CD4-positive, alpha-beta T cell treated with Interleukin-4 for 1 hour (primary cell): ENCODE measurements around the gene EFCAB6.

ENCODE experiments used
- DNase-seq, 2 donors: peaks; one replicate each; pipeline ENCODE4 v3.0.0-alpha.2; 2020 to 2022

EFCAB6 gene

GRCh38 chr22:43845981-43846380 lies 33.9 kb upstream of the EFCAB6 start:
- no peak for DNase-seq

DNA sequence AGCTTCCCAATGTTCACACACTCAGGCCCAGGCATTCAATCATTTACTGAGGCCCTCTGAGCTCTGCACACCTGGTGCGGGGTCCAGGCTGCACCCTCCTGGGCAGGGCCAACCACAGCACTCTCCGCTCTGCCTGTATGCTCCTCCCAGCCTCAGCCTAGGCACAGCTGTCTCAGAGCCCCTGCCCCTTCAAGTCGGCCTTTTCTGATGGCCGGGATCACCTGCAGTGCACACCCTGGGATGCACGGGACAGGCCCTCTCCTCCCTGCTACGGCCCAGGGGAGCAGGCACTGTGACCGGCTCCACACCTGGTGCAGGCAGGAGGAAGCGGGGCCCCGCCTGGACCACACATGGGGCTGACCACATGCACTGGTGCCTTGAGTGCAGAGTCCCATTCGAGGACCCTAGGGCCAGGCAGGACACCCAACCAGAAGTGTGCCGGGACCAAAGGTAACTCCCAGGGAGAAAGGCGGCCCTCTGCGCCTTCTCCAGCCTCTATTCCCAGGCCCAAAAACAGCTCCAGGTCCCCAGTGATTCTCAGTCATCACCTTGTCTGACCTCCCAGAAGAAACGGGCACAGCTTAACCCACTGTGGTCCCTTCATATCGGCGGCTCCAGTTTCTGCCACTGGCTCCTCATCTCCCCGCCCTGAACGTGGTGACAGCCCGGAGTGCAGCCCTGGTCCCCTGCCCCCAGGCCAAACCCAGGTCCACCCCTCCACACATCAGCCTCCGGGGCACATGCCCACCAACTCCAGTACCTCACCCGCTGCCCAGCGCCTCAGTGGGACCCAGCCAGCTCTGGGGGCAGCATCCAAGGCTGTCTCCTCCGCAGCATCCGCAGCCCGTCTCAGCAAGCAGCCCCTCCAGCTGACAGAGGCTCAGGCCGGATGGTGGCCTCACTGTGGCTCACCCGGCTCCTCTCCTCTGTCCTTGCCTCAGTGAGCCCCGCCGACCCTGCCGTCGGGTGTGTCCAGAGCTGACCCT lies 32.7 kb upstream of the EFCAB6 start:
- DNase-seq: no peak

GRCh38 chr22:43843783-43844530 lies 31.9 kb upstream of the EFCAB6 start:
- no peak for DNase-seq

GRCh38 chr22:43841742-43842141 lies 29.6 kb upstream of the EFCAB6 start:
- no peak for DNase-seq

DNA sequence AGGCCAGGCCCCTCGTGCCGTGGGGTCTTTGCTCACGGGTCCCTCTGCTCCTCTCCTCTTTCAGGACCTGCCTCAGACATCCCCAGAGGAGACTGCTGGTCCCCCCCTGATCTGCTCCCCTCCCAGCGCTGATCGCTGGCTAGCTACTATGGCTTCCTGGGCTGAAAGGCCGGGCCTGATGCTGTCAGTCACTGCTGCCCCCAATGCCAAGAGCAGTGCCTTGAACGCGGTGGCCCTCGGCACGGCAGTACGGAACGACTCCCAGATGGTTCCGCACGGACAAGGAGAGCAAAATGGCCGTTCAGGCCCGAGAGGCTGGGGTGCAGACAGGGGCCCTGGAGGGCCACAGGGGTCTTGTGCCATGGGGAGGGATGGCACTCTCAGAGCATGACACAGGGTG lies 28.7 kb upstream of the EFCAB6 start:
- DNase-seq: no peak

DNA sequence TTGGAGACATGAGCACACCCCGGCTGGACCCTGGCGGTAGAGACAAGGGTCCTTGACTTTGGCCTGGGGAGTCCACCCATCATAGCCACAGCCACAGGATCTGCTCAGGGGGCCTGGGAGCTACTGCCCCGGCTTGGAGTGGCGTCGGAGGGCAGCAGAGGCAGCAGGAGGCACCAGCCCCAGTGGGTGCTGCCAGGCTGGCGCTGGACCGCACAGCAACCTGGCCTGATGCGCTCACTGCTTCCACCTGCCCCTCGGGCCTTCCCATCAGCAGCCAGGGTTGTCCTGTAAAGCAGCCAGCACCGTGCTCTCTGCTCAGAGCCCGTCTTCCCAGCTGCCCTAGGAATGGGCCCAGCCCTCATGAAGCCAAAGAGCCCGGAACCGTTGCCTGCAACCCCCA lies 28.3 kb upstream of the EFCAB6 start:
- no peak for DNase-seq

DNA sequence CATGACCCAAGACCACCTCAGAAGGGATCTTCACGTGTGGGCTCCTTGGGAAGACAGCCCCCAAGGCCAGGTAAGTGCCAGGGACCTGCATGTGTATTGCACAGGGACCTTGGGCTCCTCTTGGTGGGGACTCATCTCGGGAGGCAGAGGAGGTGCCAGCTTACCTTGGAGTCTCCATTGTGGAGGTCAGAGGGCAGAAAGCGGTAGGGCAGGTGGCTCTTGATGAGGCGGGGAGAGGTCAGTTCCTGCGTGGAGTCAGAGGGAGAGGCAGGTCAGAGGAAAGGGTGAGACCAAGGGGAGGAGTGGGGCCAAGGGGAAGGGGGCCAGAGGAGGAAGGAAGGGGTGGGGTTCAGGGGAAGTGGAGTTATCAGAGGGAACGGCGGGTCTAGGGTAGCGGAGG lies 27.7 kb upstream of the EFCAB6 start:
- no peak for DNase-seq

DNA sequence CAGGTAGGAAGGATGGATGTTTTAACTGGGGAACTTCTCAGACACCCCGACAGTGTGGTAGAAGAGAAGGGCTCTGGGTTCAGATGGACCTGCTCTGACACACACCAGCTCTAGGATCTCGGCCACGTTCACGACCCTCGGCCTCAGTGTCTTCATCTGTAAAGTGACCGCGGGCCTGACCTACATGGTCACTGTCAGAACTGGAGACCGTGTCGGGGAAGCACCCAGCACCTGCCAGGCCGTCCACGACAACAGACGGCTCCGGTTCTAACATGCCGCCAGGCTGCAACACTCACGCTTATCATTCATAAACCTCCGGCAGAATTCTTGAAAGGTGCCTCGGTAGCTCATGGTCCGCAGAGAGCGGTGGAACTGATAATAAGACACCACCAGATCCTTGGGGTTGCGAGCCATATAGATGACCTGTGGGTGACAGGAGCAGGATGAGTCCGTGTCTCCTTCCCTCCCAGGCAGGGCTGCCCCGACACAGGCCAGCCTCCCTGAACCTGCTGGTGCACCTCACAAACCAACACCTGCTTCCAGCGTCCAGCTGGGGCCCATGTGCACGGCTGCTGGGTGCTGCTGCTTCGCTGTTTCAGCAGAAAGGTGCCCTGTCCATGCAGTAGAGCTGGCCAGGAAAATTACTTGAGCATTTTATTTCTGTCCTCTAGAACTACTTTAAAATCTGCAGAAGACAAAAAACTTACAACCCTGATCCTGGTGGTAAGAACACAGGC lies 26.6 kb upstream of the EFCAB6 start:
- DNase-seq: no peak

DNA sequence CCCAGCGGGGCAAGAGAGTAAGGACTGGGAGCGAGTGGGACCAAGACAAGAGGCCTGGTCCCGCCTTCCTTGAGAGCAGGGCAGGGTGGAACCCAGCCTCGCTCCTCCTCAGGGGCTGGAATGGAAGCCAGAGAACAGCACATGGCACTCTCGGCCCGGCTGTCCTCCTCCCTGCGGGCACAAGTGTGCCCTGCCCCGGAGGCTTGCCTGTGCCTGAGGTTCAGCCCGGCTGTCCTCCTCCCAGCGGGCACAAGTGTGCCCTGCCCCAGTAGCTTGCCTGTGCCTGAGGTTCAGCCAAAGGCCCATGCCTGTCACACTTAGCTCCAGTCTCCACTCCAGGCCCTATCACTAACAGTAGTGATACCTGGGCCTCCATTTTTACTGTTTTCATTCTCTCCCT lies 26.1 kb upstream of the EFCAB6 start:
- no peak for DNase-seq

DNA sequence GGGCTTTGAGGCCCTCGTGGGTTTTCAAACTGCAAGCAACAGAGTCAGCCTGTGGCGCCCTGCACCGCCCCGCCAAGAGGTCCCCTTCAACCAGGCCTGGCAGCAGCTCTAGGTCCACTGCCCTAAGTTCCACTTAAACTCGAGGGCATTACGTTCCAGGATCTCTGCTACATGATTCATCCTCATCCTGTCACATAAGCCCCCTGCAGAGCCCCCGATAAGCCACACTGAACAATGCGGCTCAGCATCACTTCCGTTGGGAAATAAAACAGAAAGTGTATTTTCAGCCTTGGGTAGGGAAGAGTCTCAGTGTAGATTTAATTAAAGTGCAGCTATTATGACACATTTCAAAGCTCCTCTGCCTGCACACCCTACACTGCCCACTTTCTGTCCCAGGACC lies 25.6 kb upstream of the EFCAB6 start:
- DNase-seq: no peak

- no peak for DNase-seq
These were observed 23.6 kb upstream of the EFCAB6 start for GRCh38 chr22:43835736-43836135.

- no peak for DNase-seq
These were observed 23.1 kb upstream of the EFCAB6 start for GRCh38 chr22:43835166-43835565.

GRCh38 chr22:43833286-43834240 lies 21.5 kb upstream of the EFCAB6 start:
- DNase-seq: no peak

GRCh38 chr22:43832393-43833265 lies 20.5 kb upstream of the EFCAB6 start:
- DNase-seq: no peak

DNA sequence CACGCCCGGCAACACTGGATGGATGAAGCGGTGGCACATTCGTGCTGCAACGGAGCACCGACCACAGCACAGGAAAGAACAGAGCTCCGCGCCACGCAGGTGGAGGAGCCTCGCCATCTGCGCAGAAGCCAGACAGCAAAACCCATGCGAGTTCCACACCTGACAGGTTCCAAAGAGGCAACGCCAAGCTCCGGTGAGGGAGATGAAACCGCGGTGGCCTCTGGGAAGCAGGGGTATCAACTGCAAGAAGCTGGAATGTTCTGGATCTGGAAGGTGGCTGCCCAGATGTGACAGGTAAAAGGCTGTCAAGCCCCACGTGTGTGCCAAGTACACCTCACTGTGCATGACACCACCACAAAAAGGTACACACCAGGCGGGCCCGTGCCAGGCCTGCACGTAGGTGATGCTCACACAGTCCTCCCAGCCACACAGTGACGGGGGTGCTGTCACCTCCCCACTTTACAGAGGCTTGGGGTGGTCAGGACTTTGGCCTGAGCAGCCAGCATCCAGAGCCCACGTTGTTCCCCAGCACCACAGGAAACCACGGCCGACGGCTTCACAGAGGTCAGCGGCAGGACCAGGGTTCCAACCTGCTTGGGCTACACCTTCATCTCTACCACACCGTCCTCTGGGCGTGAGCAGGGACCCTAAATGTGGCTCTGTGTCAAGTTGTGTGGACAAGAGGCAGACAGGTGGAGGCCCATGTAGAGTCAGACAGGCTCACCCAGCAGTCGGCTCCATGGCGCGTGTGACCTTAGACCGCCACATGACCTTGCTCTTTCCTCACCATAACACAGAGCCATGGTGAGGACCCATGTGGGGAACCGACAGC lies 19.7 kb upstream of the EFCAB6 start:
- no peak for DNase-seq

DNA sequence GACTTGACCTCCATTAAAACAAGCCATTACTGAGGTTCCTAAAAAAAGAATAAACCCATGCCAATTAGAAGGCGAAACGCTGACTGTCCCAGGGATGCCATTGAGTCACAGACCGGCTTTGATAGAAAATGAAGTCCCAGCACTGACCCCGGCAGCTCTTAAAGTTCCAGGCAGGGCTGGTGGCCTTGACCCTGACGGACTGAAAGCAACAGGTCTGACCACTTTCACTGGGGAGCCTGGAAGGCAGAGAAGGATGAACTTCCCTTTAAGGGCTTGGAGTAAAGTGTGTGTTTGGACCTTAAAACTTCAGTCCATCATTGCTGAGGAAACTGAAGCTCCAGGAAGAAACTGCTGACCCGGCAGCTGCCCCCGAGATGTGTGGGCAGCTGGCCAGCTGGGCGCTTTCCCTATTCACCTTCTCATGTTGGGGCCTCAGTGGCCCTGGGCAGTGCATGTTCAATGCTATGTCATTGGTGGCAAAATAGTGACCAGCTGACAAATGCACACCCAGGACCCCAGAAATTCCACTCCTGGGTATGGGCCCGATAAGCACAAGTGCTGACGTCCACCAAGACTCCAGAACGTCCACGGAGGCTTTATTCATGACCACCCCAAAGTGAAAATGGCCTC lies 18.9 kb upstream of the EFCAB6 start:
- DNase-seq: no peak

GRCh38 chr22:43829904-43830851 lies 18.1 kb upstream of the EFCAB6 start:
- no peak for DNase-seq

DNA sequence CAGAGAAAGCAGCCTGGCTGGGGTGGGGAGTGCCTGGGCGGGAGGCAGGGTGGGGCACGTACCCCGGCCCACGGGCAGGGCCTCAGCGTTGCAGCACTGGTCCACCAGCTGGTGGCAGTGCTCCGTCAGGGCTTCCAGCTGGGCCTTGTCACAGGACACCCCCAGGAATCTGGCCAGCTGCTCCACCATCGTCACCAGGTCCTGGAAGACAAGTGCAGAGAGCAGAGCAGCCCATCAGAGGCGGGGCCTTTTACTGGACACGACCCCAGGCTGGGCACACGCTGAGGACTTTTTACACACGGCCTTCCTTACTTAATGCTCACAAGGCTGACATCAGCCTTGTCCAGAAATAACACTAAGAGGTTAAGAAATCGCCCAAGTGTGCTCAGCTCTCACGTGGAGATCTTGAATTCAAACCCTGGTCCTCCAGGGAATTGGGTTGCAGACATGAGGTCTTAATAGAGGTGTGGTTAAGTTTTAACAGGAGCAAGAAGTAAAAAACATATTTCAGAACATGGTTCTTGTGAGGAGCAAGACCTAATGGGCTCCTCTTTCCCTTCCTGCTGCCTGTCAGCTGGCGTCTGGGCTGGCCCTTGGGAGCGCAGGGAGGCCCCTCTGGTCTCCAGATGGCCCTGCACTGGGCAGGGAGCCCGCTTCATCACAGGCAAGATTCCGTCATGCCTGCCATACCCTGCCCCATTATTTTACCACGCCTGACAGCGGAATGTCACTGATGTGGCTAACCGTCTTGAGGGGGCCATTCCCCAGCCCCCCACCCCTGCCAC lies 17.1 kb upstream of the EFCAB6 start:
- no peak for DNase-seq
